DND-41 (cell line): ENCODE data around the gene FBN3.

Experiments used
- EZH2 ChIP-seq: IDR thresholded peaks from 3 replicates; pipeline ENCODE4 v1.6.1; 2012; ENCODE audit warnings: borderline replicate concordance, low read depth, mild to moderate bottlenecking, moderate library complexity, low read length, inconsistent platforms; ENCODE audit not compliant: severe bottlenecking
- TF ChIP-seq, protein P1 (sequence below): IDR thresholded peaks from 2 replicates; pipeline ENCODE4 v1.5.1; 2012; ENCODE audit warnings: borderline replicate concordance, low read length, moderate library complexity, mild to moderate bottlenecking; ENCODE audit not compliant: poor library complexity, severe bottlenecking; ENCODE audit errors: extremely low read depth

DNA sequence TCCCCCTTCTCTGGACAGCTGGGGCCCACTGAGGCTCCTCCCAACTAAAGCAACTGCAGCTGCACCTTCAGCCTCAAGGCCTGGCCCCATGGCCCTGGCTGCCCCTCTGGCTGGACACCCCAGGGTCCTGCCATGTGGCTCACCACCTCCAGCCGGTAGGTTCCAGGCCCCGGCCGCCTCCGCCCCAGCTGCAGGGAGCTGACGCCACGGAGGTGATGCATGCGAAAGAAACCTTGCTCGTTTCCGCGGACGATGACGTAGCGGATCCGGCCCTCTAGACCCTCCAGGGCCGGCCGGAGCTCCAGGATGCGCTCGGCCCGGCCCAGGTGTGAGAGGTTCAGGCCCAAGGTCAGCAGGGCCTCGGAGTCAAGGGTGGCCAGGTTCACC is 83.5 kb downstream of the FBN3 start:
- TF ChIP-seq, protein P1, sequence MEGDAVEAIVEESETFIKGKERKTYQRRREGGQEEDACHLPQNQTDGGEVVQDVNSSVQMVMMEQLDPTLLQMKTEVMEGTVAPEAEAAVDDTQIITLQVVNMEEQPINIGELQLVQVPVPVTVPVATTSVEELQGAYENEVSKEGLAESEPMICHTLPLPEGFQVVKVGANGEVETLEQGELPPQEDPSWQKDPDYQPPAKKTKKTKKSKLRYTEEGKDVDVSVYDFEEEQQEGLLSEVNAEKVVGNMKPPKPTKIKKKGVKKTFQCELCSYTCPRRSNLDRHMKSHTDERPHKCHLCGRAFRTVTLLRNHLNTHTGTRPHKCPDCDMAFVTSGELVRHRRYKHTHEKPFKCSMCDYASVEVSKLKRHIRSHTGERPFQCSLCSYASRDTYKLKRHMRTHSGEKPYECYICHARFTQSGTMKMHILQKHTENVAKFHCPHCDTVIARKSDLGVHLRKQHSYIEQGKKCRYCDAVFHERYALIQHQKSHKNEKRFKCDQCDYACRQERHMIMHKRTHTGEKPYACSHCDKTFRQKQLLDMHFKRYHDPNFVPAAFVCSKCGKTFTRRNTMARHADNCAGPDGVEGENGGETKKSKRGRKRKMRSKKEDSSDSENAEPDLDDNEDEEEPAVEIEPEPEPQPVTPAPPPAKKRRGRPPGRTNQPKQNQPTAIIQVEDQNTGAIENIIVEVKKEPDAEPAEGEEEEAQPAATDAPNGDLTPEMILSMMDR, result no peak
- no peak for TF ChIP-seq EZH2
